Measurements from ENCODE around the gene SLC45A2.

DNA sequence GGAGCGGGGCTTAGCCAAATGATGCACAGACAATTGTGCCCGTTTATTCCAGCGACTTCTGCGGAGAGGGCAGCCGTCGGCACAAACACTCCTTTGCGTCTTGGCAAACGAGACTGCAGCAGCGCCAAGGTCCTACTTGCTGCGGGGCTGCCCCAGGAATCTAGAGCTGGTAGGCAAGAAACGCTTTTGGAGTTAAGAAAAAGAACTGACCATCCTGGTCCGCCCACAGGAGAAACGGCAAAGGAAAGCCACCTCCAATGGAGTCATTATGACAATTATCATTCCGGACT, 46.0 kb downstream of the SLC45A2 start:
- no peak for TF ChIP-seq CTCF (IDR thresholded peaks at IDR 0.05; ENCODE audit: insufficient read depth, low read length, poor library complexity, severe bottlenecking)
- TF ChIP-seq EZH2phosphoT487 (conservative IDR thresholded peaks at IDR 0.05; ENCODE audit: low read length) = no peak
